HCT116 (cell line): Measurements from ENCODE around the gene STUM. TPM values are rescaled to one million over a fixed set of nuclear protein-coding genes. Genes with fewer than 3 reads are reported as not detected.

ENCODE experiments used
- ATAC-seq: fragments of 200-7000 bp; cut with Tn5 transposase; 2 replicates; pipeline ENCODE4 v1.9.1; 2020; ENCODE audit warnings: mild to moderate bottlenecking, moderate library complexity
- BruUV-seq: library from RNA; stranded (reverse); fragments of 400-500 nt; replicated peaks from 2 replicates; lab custom pipeline; 2021; lab: Mats Ljungman, UMichigan
- CTCF ChIA-PET: fragments of 300-600 bp; sonication (Branson Sonifier 250); formaldehyde crosslinking; loops from one replicate; lab custom pipeline; 2021; ENCODE audit warnings: antibody characterized with exemption; lab: Charles Lee
- POLR2A ChIA-PET: fragments of 300-600, 350-600 bp; sonication (Branson Sonifier 250); formaldehyde crosslinking; loops from one replicate; lab custom pipeline; 2021; ENCODE audit warnings: antibody characterized with exemption; lab: Charles Lee
- RAD21 ChIA-PET, 2 experiments: fragments of 300-600 bp; sonication (Branson Sonifier 250); formaldehyde crosslinking; loops; one replicate each; lab custom pipeline; 2023; ENCODE audit warnings: low total read pairs in 2 of 2; ENCODE audit not compliant: uncharacterized antibody in 2 of 2, unreplicated experiment in 2 of 2, low non-redundant PET in 1 of 2; lab: Charles Lee
- DNase-seq: peaks from one replicate; pipeline ENCODE4 v3.0.0-alpha.2; 2010; ENCODE audit warnings: low read depth, low spot score
- H2AFZ ChIP-seq: fragments of 200-600 bp; shearing (Covaris generic), sonication (generic); 2 replicates; pipeline ENCODE4 v1.6.1; 2017; ENCODE audit warnings: low read depth, mixed run types, mixed read lengths, antibody characterized with exemption, low read length; ENCODE audit not compliant: poor library complexity, severe bottlenecking
- H3K27ac ChIP-seq: 2 replicates; pipeline ENCODE4 v1.5.1; 2012; ENCODE audit warnings: low read depth, low read length
- H3K27me3 ChIP-seq: fragments of 200-600 bp; sonication (generic); 2 replicates; pipeline ENCODE4 v1.6.1; 2016; ENCODE audit warnings: mixed run types, low read length, mixed read lengths; ENCODE audit not compliant: insufficient read depth
- H3K36me3 ChIP-seq, 2 experiments: fragments of 200-500 bp in 1 of 2; fragments of 200-600 bp in 1 of 2; sonication (Bioruptor generic) in 1 of 2; sonication (generic) in 1 of 2; 2 replicates each; pipeline versions ENCODE4 v1.5.1 to v1.6.1; 2014 to 2016; ENCODE audit warnings: low read length in 2 of 2, inconsistent platforms in 1 of 2, mixed read lengths in 1 of 2, mixed run types in 1 of 2; ENCODE audit not compliant: insufficient read depth in 2 of 2, control insufficient read depth in 1 of 2
- H3K4me1 ChIP-seq, 2 experiments: fragments of 200-600 bp in 1 of 2; sonication (generic) in 1 of 2; 2 replicates each; pipeline versions ENCODE4 v1.5.1 to v1.6.1; 2012 to 2017; ENCODE audit warnings: low read length in 2 of 2, inconsistent platforms in 1 of 2, mild to moderate bottlenecking in 1 of 2, mixed read lengths in 1 of 2, mixed run types in 1 of 2, moderate library complexity in 1 of 2; ENCODE audit not compliant: insufficient read depth in 2 of 2, control insufficient read depth in 1 of 2
- H3K4me2 ChIP-seq: fragments of 200-600 bp; sonication (generic); 2 replicates; pipeline ENCODE4 v1.6.1; 2017; ENCODE audit warnings: mixed run types, low read length, mixed read lengths
- H3K4me3 ChIP-seq, 2 experiments: fragments of 200-600 bp in 1 of 2; sonication (generic) in 1 of 2; replicated peaks in 1 of 2; 2 replicates each; pipeline ENCODE4 v1.5.1; 2011 to 2016; ENCODE audit warnings: low read length in 2 of 2, control low read depth in 1 of 2, low read depth in 1 of 2, mild to moderate bottlenecking in 1 of 2, mixed read lengths in 1 of 2, mixed run types in 1 of 2
- H3K79me2 ChIP-seq: fragments of 200-600 bp; sonication (generic); 2 replicates; pipeline ENCODE4 v1.6.1; 2017; ENCODE audit warnings: mild to moderate bottlenecking, mixed run types, low read length, moderate library complexity, mixed read lengths; ENCODE audit not compliant: insufficient read depth
- H3K9ac ChIP-seq: fragments of 200-600 bp; sonication (generic); 2 replicates; pipeline ENCODE4 v1.6.1; 2016; ENCODE audit warnings: low read length, mixed read lengths
- H3K9me2 ChIP-seq: fragments of 200-600 bp; sonication (generic), shearing (Covaris generic); 2 replicates; pipeline ENCODE4 v1.6.1; 2017; ENCODE audit warnings: mixed run types, mild to moderate bottlenecking, moderate library complexity; ENCODE audit not compliant: insufficient read depth
- H3K9me3 ChIP-seq, 2 experiments: fragments of 200-500 bp in 1 of 2; fragments of 200-600 bp in 1 of 2; sonication (Bioruptor generic) in 1 of 2; sonication (generic) in 1 of 2; 2 replicates each; pipeline ENCODE4 v1.6.1; 2014 to 2017; ENCODE audit warnings: low read length in 2 of 2, mixed read lengths in 2 of 2, inconsistent platforms in 1 of 2, low read depth in 1 of 2, mild to moderate bottlenecking in 1 of 2, mixed run types in 1 of 2, moderate library complexity in 1 of 2; ENCODE audit not compliant: control insufficient read depth in 1 of 2, insufficient read depth in 1 of 2
- H4K20me1 ChIP-seq: fragments of 200-600 bp; sonication (generic), shearing (Covaris generic); 2 replicates; pipeline ENCODE4 v1.6.1; 2017; ENCODE audit warnings: mixed run types, mild to moderate bottlenecking, moderate library complexity; ENCODE audit not compliant: insufficient read depth
- ATF3 ChIP-seq: IDR thresholded peaks from 2 replicates; pipeline ENCODE4 v1.6.1; 2012
- CTCF ChIP-seq, 3 experiments: fragments of 200-600 bp in 1 of 3; sonication (generic) in 1 of 3; IDR thresholded peaks in 2 of 3; conservative IDR thresholded peaks in 1 of 3; 2 replicates each; pipeline ENCODE4 v1.5.1; 2012 to 2017; ENCODE audit warnings: low read depth in 2 of 3, low read length in 2 of 3, antibody characterized with exemption in 1 of 3, borderline replicate concordance in 1 of 3, control low read depth in 1 of 3, mild to moderate bottlenecking in 1 of 3, mixed read lengths in 1 of 3, mixed run types in 1 of 3, moderate library complexity in 1 of 3; ENCODE audit not compliant: insufficient read depth in 1 of 3
- EZH2 ChIP-seq: fragments of 200-600 bp; sonication (generic); IDR thresholded peaks from 2 replicates; pipeline ENCODE4 v1.6.1; 2017; ENCODE audit warnings: antibody characterized with exemption, mixed run types
- EZH2phosphoT487 ChIP-seq: fragments of 200-600 bp; IDR thresholded peaks from 2 replicates; pipeline ENCODE4 v1.6.1; 2018; ENCODE audit warnings: antibody characterized with exemption, borderline replicate concordance
- JUND ChIP-seq: IDR thresholded peaks from 2 replicates; pipeline ENCODE4 v1.6.1; 2012
- POLR2AphosphoS5 ChIP-seq: IDR thresholded peaks from 2 replicates; pipeline ENCODE4 v1.6.1; 2011; ENCODE audit warnings: mild to moderate bottlenecking, low read depth, low read length, moderate library complexity
- SP1 ChIP-seq: IDR thresholded peaks from 2 replicates; pipeline ENCODE4 v1.6.1; 2012; ENCODE audit warnings: low read depth
- ZBTB33 ChIP-seq: IDR thresholded peaks from 2 replicates; pipeline ENCODE4 v1.6.1; 2011; ENCODE audit warnings: mild to moderate bottlenecking, low read length, moderate library complexity; ENCODE audit not compliant: insufficient replicate concordance; ENCODE audit errors: extremely low read depth
- ZFX ChIP-seq: fragments of 450-650 bp; IDR thresholded peaks from 2 replicates; pipeline ENCODE4 v1.6.1; 2017
- ZNF274 ChIP-seq: fragments of 200-500 bp; sonication (Bioruptor generic); IDR thresholded peaks from 2 replicates; pipeline ENCODE4 v1.6.1; 2014; ENCODE audit warnings: mild to moderate bottlenecking, low read depth, low read length, inconsistent platforms
- intact Hi-C: fragments of 100-400 bp; cut with micrococcal nuclease; formaldehyde crosslinking; loops from 2 replicates; pipeline ENCODE4 v1.10.0; 2022
- total RNA-seq: library from RNA; stranded (reverse); gene quantifications from one replicate; pipeline ENCODE4 v1.2.1, GENCODE V29; 2021; ENCODE audit not compliant: unreplicated experiment

The STUM gene
- total RNA-seq, 1 experiment from 2014 or later = not detected

- H3K9me2 ChIP-seq = no peaks in the 10 kb centered on the region
- H3K79me2 ChIP-seq = no peaks in the 10 kb centered on the region
- TF ChIP-seq ZFX (no peak), JUND (no peak), SP1 (no peak), CTCF (IDR thresholded peaks at IDR 0.05 in 2 of 3, conservative IDR thresholded peaks at IDR 0.05 in 1 of 3; ENCODE audit: borderline replicate concordance in 1 of 3, insufficient read depth in 1 of 3, low read depth in 2 of 3, low read length in 2 of 3) (no peak), POLR2AphosphoS5 (no peak), EZH2 (no peak), EZH2phosphoT487 (no peak), ATF3 (no peak), ZNF274 (no peak)
- TF ChIP-seq, all 23 proteins: peak for 0
- H3K9me3 ChIP-seq = no peaks in the 10 kb centered on the region
- no peak overlapping the region for H3K4me2 ChIP-seq
- H3K4me3 ChIP-seq = no peak overlapping the region
- no peak overlapping the region for H3K27ac ChIP-seq
- no peak overlapping the region for H3K9ac ChIP-seq
- intact Hi-C loops = no loop called here
- H3K27me3 ChIP-seq = no peaks in the 10 kb centered on the region
- CTCF ChIA-PET = no interaction called here
- POLR2A ChIA-PET = no interaction called here
- no peaks in the 10 kb centered on the region for H4K20me1 ChIP-seq
- H3K4me1 ChIP-seq = no peaks in the 10 kb centered on the region
- ATAC-seq (no peak), DNase-seq (no peak)
- H2AFZ ChIP-seq = no peak overlapping the region
- no TSS peak for BruUV-seq
- RAD21 ChIA-PET = no interaction called here
- H3K36me3 ChIP-seq = no peaks in the 10 kb centered on the region
Observed at GRCh38 chr1:226532553-226532952, 16.0 kb upstream of the STUM start.

GRCh38 chr1:226533220-226533619, 15.3 kb upstream of the STUM start:
- no peak for DNase-seq
- TF ChIP-seq EZH2phosphoT487 (no peak), ZBTB33 (no peak), JUND (no peak)
- no peak overlapping the region for H3K9ac ChIP-seq
- BruUV-seq = no TSS peak
- intact Hi-C loops = no loop called here
- H3K4me3 ChIP-seq = no peak overlapping the region
- H3K79me2 ChIP-seq = no peaks in the 10 kb centered on the region
- no peak overlapping the region for H3K4me2 ChIP-seq
- no peak overlapping the region for H2AFZ ChIP-seq
- CTCF ChIA-PET = no interaction called here
- H3K4me1 ChIP-seq = no peaks in the 10 kb centered on the region
- H4K20me1 ChIP-seq = no peaks in the 10 kb centered on the region
- ATAC-seq = no peak
- no peaks in the 10 kb centered on the region for H3K9me3 ChIP-seq
- H3K27ac ChIP-seq = no peak overlapping the region
- RAD21 ChIA-PET = no interaction called here
- H3K36me3 ChIP-seq = no peaks in the 10 kb centered on the region
- no peaks in the 10 kb centered on the region for H3K9me2 ChIP-seq
- no peaks in the 10 kb centered on the region for H3K27me3 ChIP-seq
- POLR2A ChIA-PET = no interaction called here
